Body of pancreas (tissue), 4 donors: Measurements from ENCODE around the gene RAB18. TPM values are rescaled to one million over a fixed set of nuclear protein-coding genes. Genes with fewer than 3 reads are reported as not detected.
"Not testable (repeated sequence)": the region's sequence is repeated elsewhere in the genome, so short reads cannot be mapped to it uniquely, and the experiment has no call there.

Experiments
- ATAC-seq: fragments of 150-250 bp; one replicate; pipeline ENCODE4 v1.9.1; 2016
- DNase-seq, 4 donors: peaks; one replicate each; pipeline ENCODE4 v3.0.0-alpha.2; 2019
- H3K27ac ChIP-seq, 4 donors: fragments of 200-600 bp; sonication (generic); 1 replicate in 3 of 4; 2 replicates in 1 of 4; pipeline versions ENCODE4 v1.5.1 to v1.6.1; 2016 to 2019; ENCODE audit warnings: mild to moderate bottlenecking in 1 of 4, mixed read lengths in 1 of 4, moderate library complexity in 1 of 4
- H3K27me3 ChIP-seq, 2 donors: fragments of 200-600 bp; sonication (generic); one replicate each; pipeline ENCODE4 v1.6.0; 2016; ENCODE audit warnings: mild to moderate bottlenecking in 1 of 2
- H3K36me3 ChIP-seq, 2 donors: fragments of 200-600 bp; sonication (generic); replicated peaks in 1 of 2; 2 replicates each; pipeline ENCODE4 v1.5.1; 2016; ENCODE audit warnings: low read depth in 2 of 2; ENCODE audit not compliant: insufficient read depth in 1 of 2
- H3K4me1 ChIP-seq: fragments of 200-600 bp; sonication (generic); one replicate; pipeline ENCODE4 v1.6.0; 2016
- H3K4me3 ChIP-seq, 2 donors: fragments of 200-600 bp; sonication (generic); 1 replicate in 1 of 2; 2 replicates in 1 of 2; pipeline ENCODE4 v1.5.1; 2016 to 2019
- H3K9me3 ChIP-seq, 3 donors: fragments of 200-600 bp; sonication (generic); 1 replicate in 2 of 3; 2 replicates in 1 of 3; pipeline ENCODE4 v1.5.1; 2016
- POLR2A ChIP-seq, 3 donors: fragments of 450-650 bp; IDR thresholded peaks; one replicate each; pipeline ENCODE4 v1.6.1; 2016; ENCODE audit warnings: antibody characterized with exemption in 3 of 3, mild to moderate bottlenecking in 2 of 3
- WGBS, 2 donors: methylation state at CpG; one replicate each; pipeline ENCODE4 v1.1.5; 2017; 5-methylcytosine and 5-hydroxymethylcytosine counted together
- intact Hi-C: fragments of 100-400 bp; cut with DNase I; formaldehyde crosslinking; loops from one replicate; pipeline ENCODE4 v1.15.1; 2023
- total RNA-seq, 2 donors: library from RNA; depleted of rRNA; stranded (reverse); fragments of >200 nt; gene quantifications; one replicate each; pipeline ENCODE4 v1.1.0, GENCODE V29; 2016
- TF ChIP-seq, protein P1 (sequence below), 7 experiments: fragments of 450-650 bp in 4 of 7; fragments of 200-600 bp in 3 of 7; sonication (generic) in 3 of 7; IDR thresholded peaks; one replicate each; pipeline ENCODE4 v1.5.1; 2016 to 2019; ENCODE audit warnings: antibody characterized with exemption in 7 of 7

Gene RAB18
- total RNA-seq, 2 donors from 2014 or later = 18.2 to 19.8 TPM

DNA sequence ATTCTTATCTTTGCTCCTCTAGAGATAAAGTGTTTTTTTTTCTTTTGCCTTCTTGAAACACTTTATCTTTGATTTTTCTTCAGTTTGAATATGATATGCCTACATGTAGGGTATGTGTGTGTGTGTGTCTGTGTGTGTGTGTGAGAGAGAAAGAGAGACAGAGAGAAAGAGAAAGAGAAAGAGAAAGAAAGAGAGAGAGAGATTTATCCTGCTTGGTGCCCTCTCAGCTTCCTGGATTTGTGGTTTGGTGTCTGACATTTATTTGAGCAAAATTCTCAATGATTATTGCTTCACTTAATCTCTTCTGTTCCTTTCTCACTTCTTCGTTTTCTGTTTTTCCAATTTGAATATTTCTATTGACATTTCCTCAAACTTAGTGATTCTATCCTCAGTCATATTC is 60.3 kb downstream of the RAB18 start:
- H3K36me3 ChIP-seq = no peaks in the 10 kb centered on the region
- ATAC-seq (no peak), DNase-seq (no peak)
- no peak overlapping the region for H3K4me3 ChIP-seq
- WGBS, 2 donors = 60 to 63% methylated on average over 1 of the region's 1 CpG
- H3K4me1 ChIP-seq = no peaks in the 10 kb centered on the region
- TF ChIP-seq POLR2A (IDR thresholded peaks at IDR 0.05) = no peak
- TF ChIP-seq, protein P1, sequence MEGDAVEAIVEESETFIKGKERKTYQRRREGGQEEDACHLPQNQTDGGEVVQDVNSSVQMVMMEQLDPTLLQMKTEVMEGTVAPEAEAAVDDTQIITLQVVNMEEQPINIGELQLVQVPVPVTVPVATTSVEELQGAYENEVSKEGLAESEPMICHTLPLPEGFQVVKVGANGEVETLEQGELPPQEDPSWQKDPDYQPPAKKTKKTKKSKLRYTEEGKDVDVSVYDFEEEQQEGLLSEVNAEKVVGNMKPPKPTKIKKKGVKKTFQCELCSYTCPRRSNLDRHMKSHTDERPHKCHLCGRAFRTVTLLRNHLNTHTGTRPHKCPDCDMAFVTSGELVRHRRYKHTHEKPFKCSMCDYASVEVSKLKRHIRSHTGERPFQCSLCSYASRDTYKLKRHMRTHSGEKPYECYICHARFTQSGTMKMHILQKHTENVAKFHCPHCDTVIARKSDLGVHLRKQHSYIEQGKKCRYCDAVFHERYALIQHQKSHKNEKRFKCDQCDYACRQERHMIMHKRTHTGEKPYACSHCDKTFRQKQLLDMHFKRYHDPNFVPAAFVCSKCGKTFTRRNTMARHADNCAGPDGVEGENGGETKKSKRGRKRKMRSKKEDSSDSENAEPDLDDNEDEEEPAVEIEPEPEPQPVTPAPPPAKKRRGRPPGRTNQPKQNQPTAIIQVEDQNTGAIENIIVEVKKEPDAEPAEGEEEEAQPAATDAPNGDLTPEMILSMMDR (IDR thresholded peaks at IDR 0.05) = no peak
- no peaks in the 10 kb centered on the region for H3K27me3 ChIP-seq
- H3K27ac ChIP-seq = no peak overlapping the region
- no peaks in the 10 kb centered on the region for H3K9me3 ChIP-seq
- intact Hi-C loops = no loop called here

DNA sequence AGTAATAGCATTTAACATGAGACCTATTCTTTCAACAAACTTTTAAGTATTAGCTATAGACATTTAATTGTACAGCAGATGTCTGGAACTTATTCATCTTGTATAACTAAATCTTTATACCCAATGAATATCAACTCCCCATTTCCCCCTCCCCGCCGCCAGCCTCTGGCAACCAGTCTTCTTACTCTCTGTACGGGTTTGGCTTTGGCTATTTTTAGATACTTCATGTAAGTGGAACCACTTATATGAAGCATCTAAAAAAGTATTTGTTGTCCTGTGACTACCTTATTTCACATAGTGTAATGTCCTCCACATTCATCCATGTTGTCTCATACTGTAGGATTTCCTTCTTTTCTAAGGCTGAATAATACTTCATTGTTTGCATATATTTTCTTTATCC is 60.8 kb downstream of the RAB18 start:
- no peak for ATAC-seq
- no peaks in the 10 kb centered on the region for H3K4me1 ChIP-seq
- 79 to 84% methylated on average over 3 of the region's 3 CpGs for WGBS, 2 donors
- DNase-seq = no peak
- H3K9me3 ChIP-seq = no peaks in the 10 kb centered on the region
- no peak overlapping the region for H3K27ac ChIP-seq
- intact Hi-C loops = no loop called here
- no peaks in the 10 kb centered on the region for H3K27me3 ChIP-seq
- no peaks in the 10 kb centered on the region for H3K36me3 ChIP-seq
- TF ChIP-seq, protein P1 (IDR thresholded peaks at IDR 0.05) = no peak
- no peak for TF ChIP-seq POLR2A (IDR thresholded peaks at IDR 0.05)
- H3K4me3 ChIP-seq = no peak overlapping the region

DNA sequence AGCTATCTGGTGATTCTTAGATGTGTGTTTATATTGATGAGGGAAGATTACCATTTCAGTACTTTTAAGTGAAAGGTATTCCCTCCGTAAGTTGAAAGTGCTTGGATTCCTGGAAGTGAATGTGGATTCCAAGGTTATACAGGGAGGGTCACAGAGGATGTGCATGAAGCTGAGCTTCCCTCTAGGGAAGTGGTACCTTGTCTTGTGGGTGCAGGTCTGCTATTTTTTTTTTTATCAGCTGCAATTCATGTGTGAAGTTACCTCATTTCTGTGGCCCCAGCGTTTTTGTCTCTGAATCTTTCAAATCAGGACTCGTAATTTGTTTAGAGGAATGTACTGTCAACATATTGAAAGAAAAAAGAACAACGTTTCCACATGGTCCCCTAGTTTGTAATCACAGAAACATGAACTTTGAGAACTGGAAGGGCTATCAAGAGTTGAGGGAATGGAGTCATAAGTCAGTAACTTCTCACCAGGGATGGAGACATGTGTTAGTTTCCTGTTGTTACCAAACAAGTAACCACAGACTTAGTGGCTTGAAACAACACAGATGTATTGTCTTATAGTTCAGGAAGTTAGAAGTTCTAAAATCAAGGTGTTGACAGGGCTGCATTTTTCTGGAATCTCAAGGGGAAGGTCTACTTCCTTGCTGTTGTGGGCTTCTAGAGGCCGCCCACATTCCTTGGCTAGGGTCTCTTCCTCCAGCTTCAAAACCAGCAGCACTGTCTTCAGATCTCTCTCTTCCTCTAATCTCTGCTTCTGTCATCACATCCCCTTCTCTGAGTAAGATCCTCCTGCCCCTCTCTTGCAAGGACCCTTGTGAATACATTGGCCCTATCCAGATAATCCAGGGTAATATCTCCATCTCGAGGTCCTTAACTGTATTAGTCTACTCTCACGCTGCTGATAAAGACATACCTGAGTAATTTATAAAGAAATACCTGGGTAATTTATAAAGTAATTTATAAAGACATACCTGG is 64.4 kb downstream of the RAB18 start:
- Histone ChIP-seq H3K27me3 (no peaks in the 10 kb centered on the region), H3K4me3 (no peak overlapping the region), H3K36me3 (no peaks in the 10 kb centered on the region), H3K27ac (no peak overlapping the region), H3K4me1 (no peaks in the 10 kb centered on the region), H3K9me3 (no peaks in the 10 kb centered on the region)
- 70 to 74% methylated on average over 7 of the region's 7 CpGs for WGBS, 2 donors
- intact Hi-C loops = no loop called here
- DNase-seq (no peak), ATAC-seq (no peak)
- no peak for TF ChIP-seq POLR2A (IDR thresholded peaks at IDR 0.05)
- TF ChIP-seq, protein P1 (IDR thresholded peaks at IDR 0.05) = no peak

DNA sequence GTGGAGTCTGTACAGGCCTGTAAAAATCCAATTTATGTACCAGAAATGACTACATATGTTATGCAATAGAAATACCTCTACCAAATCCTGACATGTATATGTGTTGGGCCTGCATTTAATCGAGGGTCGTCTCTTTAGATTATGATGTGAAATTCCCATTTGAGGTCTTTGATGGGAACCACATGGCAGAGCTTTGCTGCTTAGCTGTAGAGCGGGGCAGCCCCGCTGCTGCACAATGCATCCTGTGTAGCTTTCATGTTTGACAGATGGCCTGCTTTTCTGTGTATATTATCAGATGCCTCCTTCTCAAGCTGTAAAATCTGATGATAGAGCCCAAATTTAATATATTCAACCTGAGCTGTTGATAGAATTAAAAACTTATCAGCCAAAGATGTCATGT is 65.8 kb downstream of the RAB18 start:
- Histone ChIP-seq H3K27ac (no peak overlapping the region), H3K4me1 (no peaks in the 10 kb centered on the region), H3K4me3 (no peak overlapping the region), H3K36me3 (no peaks in the 10 kb centered on the region), H3K9me3 (no peaks in the 10 kb centered on the region), H3K27me3 (no peaks in the 10 kb centered on the region)
- DNase-seq (no peak), ATAC-seq (no peak)
- TF ChIP-seq, protein P1 (IDR thresholded peaks at IDR 0.05) = no peak
- TF ChIP-seq POLR2A (IDR thresholded peaks at IDR 0.05) = no peak
- WGBS, 2 donors = 75 to 85% methylated on average over 4 of the region's 4 CpGs
- intact Hi-C loops = no loop called here

DNA sequence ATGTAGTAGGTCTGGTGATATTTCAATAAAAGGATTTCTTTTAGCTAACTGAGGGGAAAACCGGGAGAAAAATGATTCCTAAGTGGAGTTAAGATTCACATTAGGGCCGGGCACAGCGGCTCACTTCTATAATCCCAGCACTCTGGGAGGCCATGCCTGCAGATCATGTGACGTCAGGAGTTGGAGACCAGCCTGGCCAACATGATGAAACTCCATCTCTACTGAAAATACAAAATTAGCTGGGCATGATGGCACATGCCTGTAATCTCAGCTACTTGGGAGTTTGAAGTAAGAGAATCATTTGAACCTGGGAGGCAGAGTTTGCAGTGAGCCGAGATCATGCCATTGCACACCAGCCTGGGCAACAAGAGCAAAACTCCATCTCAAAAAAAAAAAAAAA is 72.9 kb downstream of the RAB18 start:
- DNase-seq, intact Hi-C loops, H3K36me3 ChIP-seq, ATAC-seq, H3K27ac ChIP-seq, H3K9me3 ChIP-seq, H3K4me3 ChIP-seq, H3K27me3 ChIP-seq, H3K4me1 ChIP-seq: not testable (repeated sequence)
- 93 to 94% methylated on average over 5 of the region's 5 CpGs for WGBS, 2 donors
